CD1c-positive myeloid dendritic cell (primary cell): ENCODE results near the gene PPARD.

Source experiments
- DNase-seq: peaks from one replicate; pipeline ENCODE4 v3.0.0-alpha.2; 2016; ENCODE audit errors: extremely low spot score

Gene PPARD

DNA sequence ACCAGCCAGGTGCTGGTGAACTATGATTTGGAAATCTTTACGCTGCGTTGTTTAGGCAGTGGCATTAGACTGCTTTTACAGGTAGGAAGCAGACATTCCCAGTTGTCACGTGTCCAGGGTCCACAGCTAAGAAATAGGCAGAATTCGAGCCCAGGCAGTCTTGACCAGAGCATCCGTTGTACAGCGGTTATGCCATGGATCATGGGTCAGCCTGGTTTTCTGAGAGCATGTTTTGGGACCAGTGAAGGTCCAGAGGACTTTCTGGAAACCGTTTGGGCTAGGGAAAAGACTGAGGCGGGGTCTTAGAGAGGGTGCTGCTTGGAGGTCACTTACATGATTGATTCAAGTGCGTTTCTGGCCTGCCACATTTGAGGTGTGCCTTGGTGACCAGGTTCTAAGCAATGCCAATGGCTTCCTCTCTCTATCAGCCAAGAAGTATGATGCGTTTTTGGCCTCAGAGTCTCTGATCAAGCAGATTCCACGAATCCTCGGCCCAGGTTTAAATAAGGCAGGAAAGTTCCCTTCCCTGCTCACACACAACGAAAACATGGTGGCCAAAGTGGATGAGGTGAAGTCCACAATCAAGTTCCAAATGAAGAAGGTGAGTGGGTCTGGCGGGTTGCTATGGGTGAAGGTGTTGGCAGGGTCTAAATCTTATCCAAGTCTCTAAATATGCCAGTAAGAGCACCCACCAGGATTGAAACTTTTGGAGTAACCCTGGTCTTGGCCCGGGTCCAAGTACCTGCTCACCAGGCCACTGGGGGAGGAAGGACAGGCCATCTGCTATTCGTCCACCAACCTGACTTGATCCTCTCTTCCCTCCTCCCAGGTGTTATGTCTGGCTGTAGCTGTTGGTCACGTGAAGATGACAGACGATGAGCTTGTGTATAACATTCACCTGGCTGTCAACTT lies 127.6 kb downstream of the PPARD start:
- no peak for DNase-seq

DNA sequence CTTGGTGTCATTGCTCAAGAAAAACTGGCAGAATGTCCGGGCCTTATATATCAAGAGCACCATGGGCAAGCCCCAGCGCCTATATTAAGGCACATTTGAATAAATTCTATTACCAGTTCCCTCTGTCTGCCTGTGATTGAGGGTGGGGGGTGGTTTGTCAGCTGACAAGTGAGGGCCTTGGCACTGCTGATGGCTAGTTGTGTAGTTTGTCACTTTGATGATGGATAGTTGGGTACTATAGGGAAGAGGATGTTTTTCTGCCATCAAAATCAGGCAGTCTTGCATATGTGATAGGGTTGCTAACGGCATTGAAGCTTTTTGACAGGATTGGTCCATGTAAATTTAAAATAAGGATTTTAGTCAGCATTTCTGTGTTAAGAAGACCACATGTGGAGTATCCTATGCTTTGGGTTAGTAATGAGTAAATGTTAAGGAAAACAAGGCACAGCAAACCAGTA lies 128.3 kb downstream of the PPARD start:
- DNase-seq: no peak

DNA sequence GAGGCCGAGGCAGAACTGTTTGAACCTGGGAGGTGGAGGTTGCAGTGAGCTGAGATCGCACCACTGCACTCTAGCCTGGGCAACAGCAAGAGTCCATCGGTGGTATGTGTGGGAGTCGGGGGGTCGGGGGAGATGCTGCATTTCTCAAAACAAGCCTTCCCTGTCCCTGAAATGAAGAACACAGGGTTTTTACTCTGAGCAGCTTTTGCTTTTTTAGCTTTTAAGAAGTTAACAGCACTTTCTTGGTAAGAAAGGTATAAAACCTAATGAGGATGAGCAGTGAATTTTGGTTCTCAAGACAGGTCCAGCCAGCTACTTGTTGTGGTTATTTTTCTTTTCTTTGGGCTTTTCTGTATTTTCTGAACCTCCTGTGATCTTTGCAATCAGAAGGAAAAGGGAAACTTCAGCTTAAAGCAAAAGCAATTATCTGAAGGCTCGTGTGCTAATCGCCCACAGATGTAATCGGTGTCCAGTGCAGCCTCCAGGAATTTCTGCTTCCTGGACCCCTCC lies 129.5 kb downstream of the PPARD start:
- no peak for DNase-seq

DNA sequence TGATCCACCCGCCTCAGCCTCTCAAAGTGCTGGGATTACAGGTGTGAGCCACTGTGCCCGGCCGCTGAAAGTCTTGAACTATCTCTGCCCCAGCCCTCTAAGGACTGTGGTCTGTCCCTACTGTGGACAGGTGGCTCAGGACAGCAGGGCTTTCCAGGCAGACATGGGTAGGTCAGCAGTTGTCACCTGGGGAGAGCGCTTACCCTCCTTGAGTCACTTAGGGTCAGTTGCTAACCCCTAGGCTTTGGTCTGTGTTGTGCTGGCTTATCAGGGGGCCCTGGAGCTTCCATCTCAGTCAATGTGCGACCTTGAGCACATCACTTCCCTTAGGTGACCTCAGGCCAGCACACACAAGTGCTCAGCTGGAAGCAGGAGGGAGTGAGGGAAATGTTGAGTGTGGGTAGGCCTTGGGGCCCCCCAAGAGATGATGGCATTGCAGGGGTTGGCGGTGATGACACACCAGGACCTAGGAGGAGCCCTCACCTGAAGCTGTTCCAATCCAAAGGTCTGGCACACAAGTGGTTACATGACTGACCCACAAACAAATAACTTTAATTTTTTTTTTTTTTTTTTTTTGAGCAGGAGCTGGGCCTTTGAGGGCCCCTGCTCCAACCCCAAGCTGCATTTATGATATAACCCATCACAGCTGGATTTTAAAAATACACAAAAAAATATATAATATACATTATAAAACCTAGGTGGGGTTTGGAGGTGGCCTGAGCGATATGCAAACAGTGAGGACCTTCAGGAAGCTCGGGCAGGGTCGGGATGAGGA lies 130.9 kb downstream of the PPARD start:
- DNase-seq: no peak

DNA sequence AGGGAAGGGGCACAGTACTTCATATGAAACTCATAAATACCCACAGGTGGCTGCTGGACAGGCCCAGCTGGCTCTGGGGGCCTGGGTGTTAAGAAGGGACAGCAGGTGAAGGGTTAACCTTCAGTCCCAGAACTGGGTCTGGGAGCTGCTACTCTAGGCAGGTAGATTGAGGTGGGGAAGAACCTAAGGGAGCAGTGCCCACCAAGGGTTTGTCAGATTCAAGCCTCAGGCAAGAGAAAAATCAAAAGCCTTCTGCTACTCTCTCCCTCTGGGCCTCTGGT lies 131.4 kb downstream of the PPARD start:
- no peak for DNase-seq

DNA sequence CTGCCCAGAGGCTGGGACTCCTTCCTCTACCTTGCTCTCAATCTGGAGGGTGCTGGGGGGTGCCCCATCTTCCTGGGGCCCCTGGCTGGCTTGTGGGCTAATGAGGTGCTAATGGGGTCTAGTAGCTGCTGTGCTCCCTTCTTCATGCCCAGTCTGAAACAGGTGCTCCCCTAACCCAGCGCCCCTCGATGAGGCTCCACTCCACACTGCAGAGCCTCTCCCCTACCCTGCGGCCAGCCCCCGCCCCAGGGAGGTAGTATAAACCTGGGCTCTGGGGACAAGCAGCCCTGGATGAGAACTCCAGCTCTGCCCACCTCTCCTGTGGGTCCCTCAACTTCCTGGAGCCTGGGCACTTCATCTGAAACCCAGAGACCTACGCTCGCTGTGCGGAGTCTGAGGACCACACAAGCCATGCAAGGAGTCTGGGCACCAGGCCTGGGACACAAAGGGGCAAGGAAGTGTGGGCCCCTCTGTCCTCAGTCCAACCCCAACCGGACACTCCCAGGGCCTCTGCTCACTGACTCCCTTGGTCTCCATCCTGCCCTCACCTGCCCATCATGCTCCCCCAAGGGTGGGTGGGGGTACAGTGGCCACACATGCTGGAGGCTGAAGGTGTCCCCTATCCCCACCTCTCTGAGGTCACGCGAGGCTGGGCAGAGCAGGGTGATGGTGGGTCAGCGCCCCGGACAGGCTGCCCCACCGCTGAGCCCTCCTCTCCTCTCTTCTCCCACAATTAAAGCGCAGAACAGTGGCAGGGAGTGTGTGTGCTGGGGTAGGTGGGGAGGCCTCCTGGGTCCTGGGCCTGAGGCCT lies 132.0 kb downstream of the PPARD start:
- DNase-seq: no peak

DNA sequence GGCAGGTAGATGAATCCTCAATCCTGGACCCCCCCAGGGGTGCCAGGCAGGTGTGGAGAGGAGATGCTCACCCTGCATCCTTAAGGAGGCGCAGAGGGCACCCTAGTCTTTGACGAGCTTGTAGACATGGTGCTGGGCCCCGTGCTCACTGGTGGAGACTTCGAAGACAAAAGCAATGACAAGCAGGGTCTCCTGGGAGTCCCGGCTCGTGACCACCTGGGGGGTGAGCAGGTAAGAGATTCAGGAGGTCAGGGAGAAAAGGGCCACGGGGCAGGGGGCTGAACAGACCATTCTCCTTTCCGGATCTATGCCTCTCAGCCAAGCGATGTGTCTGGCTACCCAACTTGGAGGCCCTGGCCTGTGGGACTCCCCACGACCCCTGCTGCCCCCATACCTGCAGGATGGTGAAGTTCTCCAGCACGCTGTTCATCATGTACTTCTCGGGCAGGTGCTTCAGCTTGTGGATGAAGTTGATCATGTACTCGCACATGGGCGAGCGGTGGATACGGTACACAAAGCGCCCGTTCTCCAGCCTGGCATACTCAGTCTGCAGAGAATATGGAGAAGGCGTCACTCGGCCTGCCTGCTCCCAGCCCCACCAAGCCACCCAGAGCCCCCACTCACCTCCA lies 132.7 kb downstream of the PPARD start:
- no peak for DNase-seq

DNA sequence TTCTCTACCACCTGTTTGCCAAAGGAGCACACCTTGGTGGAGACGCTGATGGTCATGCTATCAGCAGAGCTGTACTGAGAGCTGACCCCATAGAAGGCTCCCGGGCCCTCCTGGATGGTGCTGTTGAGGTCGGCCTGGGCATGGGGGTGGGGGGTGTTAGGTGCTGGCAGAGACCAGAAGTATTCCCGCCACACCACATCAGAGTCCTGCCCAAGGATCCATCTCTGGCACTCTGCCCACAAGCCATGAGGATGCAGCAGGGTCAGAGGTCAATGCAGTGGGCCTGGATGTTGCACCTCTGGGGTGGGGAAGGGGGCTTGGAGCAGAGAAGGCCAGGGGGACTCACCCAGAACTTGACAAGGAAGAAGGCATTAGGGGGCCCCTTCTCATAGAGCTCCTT lies 133.2 kb downstream of the PPARD start:
- no peak for DNase-seq

DNA sequence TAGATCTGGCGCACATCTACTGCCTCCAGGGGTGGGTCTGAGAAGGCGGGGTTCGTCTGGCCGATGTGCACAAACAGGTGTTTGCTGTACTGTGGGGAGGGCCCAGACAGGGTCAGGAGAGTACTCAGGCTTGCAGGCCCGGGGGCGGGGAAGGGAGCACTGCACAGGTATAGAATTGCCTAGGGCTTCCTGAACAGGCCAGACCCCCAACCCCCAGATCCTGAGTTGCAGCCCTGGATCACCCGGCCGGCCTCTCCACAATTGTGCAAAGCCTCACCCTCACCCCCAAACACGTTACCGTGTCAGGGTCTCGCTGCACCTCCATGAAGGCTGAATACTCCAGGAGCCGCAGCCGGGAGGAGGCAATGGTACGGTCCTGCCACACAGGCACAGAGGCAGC lies 133.6 kb downstream of the PPARD start:
- no peak for DNase-seq

DNA sequence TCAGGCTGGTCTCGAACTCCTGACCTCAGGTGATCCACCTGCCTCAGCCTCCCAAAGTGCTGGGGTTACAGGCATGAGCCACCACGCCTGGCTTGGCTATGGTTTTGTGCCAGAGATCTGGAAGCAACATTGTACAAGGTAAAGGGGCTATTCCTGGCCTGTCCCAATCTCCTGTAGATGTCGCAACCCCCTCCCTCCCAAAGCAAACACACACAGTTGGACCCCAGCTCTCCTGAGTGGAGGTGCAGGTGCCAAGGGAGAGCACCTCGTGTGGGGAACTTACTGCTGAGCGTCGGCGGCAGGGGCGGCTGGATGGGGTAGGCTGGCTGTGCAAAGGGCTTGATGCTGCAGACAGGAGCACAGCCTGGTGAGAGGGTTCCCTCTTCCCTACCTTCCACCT lies 134.7 kb downstream of the PPARD start:
- DNase-seq: no peak
